Natural killer cell (primary cell): ENCODE measurements around the gene ZNF827. TPM values are rescaled to one million over a fixed set of nuclear protein-coding genes. Genes with fewer than 3 reads are reported as not detected.

ENCODE experiments used
- ATAC-seq, 3 donors: fragments of 150-1000 bp in 2 of 3; fragments of 200-7000 bp in 1 of 3; cut with Tn5 transposase; 1 replicate in 1 of 3; 2 replicates in 2 of 3; pipeline ENCODE4 v1.10.0; 2021; ENCODE audit warnings: mild to moderate bottlenecking in 2 of 3, moderate library complexity in 2 of 3
- DNase-seq, 2 donors: peaks; one replicate each; pipeline versions ENCODE4 v3.0.0 to v3.0.0-alpha.2; 2013 to 2021; ENCODE audit warnings: mixed read lengths in 1 of 2
- H3K27ac ChIP-seq: one replicate; pipeline ENCODE4 v1.5.1; 2013; ENCODE audit warnings: mild to moderate bottlenecking, low read length
- H3K27me3 ChIP-seq: one replicate; pipeline ENCODE4 v1.6.1; 2013; ENCODE audit warnings: low read length; ENCODE audit not compliant: control insufficient read depth, insufficient read depth
- H3K36me3 ChIP-seq: one replicate; pipeline ENCODE4 v1.6.1; 2013; ENCODE audit warnings: low read length; ENCODE audit not compliant: control insufficient read depth, insufficient read depth
- H3K4me1 ChIP-seq: one replicate; pipeline ENCODE4 v1.6.1; 2013; ENCODE audit warnings: low read length; ENCODE audit not compliant: control insufficient read depth, insufficient read depth
- H3K4me3 ChIP-seq: one replicate; pipeline ENCODE4 v1.5.1; 2013; ENCODE audit warnings: low read length
- H3K9me3 ChIP-seq: one replicate; pipeline ENCODE4 v1.6.1; 2013; ENCODE audit warnings: low read length; ENCODE audit not compliant: control insufficient read depth, insufficient read depth
- H3K27ac Mint-ChIP-seq, 2 donors: one replicate each; pipeline ENCODE4 v1.8.0; 2022; ENCODE audit warnings: mild to moderate bottlenecking in 2 of 2, mixed read lengths in 2 of 2, moderate library complexity in 1 of 2
- H3K27me3 Mint-ChIP-seq, 2 donors: one replicate each; pipeline ENCODE4 v1.8.0; 2022; ENCODE audit warnings: low read depth in 2 of 2, mixed read lengths in 2 of 2
- H3K36me3 Mint-ChIP-seq: one replicate; pipeline ENCODE4 v1.8.0; 2022; ENCODE audit warnings: mixed read lengths
- H3K4me1 Mint-ChIP-seq, 2 donors: one replicate each; pipeline ENCODE4 v1.8.0; 2022; ENCODE audit warnings: mixed read lengths in 2 of 2
- H3K4me3 Mint-ChIP-seq: one replicate; pipeline ENCODE4 v1.8.0; 2022; ENCODE audit warnings: mild to moderate bottlenecking, moderate library complexity, mixed read lengths
- H3K9me3 Mint-ChIP-seq, 2 donors: one replicate each; pipeline ENCODE4 v1.8.0; 2022; ENCODE audit warnings: mixed read lengths in 2 of 2
- CTCF ChIP-seq: fragments of 200-600 bp; IDR thresholded peaks from one replicate; pipeline ENCODE4 v1.8.0; 2022; ENCODE audit warnings: antibody characterized with exemption
- WGBS: methylation state at CpG from one replicate; pipeline ENCODE4 v1.1.7; 2013; ENCODE audit warnings: missing lambda C conversion rate; ENCODE audit not compliant: insufficient coverage; 5-methylcytosine and 5-hydroxymethylcytosine counted together
- intact Hi-C: fragments of 100-400 bp; cut with micrococcal nuclease; formaldehyde crosslinking; loops from one replicate; pipeline ENCODE4 v1.14.2; 2022
- total RNA-seq, 4 donors: library from RNA; stranded (reverse); fragments of 120-200 nt in 1 of 4; gene quantifications; one replicate each; pipeline versions ENCODE4 v1.2.3 to v1.2.4, GENCODE V29; 2013 to 2022

Gene ZNF827
- total RNA-seq, 3 donors from 2014 or later (not counting 1 experiment from before 2014, with no cell fraction given) = 25.8 to 35.5 (median 32.9) TPM

- no peaks in the 10 kb centered on the region for H3K27me3 ChIP-seq
- no peak overlapping the region for H3K4me3 Mint-ChIP-seq
- TF ChIP-seq CTCF = no peak
- no peaks in the 10 kb centered on the region for H3K36me3 ChIP-seq
- no peak overlapping the region for H3K4me3 ChIP-seq
- peaks cover 37 to 53% of the 10 kb centered on the region in 2 donors for H3K4me1 Mint-ChIP-seq
- ATAC-seq (no peak), DNase-seq (no peak)
- no peaks in the 10 kb centered on the region for H3K9me3 ChIP-seq
- H3K27ac Mint-ChIP-seq = no peak overlapping the region
- no peaks in the 10 kb centered on the region for H3K36me3 Mint-ChIP-seq
- no peak overlapping the region for H3K27ac ChIP-seq
- intact Hi-C loops = loop anchor here (10.0 kb wide), 1 partner anchor 243 kb away; the partner anchor contains the start of gene LSM6
- no peaks in the 10 kb centered on the region for H3K27me3 Mint-ChIP-seq
- WGBS = 90% methylated on average over 2 of the region's 2 CpGs
- no peaks in the 10 kb centered on the region for H3K9me3 Mint-ChIP-seq
- peaks cover 10% of the 10 kb centered on the region for H3K4me1 ChIP-seq
Observed at GRCh38 chr4:145931403-145931802, 7.2 kb downstream of the ZNF827 start.

DNA sequence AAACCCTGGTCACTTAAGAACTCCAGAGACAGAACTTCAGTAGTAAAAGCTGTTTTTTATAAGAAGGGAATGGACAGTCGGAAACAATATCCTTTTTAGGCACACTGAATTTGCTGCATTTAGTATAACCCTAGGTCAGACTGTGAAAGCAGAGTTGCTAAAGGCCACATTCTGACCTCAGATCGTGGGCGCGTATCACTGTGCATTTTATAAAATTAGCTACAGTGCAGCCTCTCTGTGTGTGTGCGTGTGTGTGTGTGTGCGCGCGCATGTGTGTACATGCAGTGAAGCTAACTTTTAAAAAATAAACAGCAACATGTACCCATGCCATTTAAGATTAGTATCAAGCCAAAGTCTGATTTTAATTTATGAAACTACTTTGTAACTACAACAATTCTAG lies 8.0 kb downstream of the ZNF827 start:
- H3K27me3 ChIP-seq = no peaks in the 10 kb centered on the region
- H3K36me3 ChIP-seq = no peaks in the 10 kb centered on the region
- no peaks in the 10 kb centered on the region for H3K9me3 ChIP-seq
- TF ChIP-seq CTCF = no peak
- H3K9me3 Mint-ChIP-seq = no peaks in the 10 kb centered on the region
- ATAC-seq (no peak), DNase-seq (no peak)
- intact Hi-C loops = loop anchor here (10.0 kb wide), 1 partner anchor 244 kb away; the partner anchor contains the start of gene LSM6
- peaks cover 4% of the 10 kb centered on the region for H3K4me1 ChIP-seq
- peak overlapping the region; percentile 13 to 17 for H3K27ac Mint-ChIP-seq
- no peaks in the 10 kb centered on the region for H3K36me3 Mint-ChIP-seq
- peaks cover 30 to 54% of the 10 kb centered on the region in 2 donors for H3K4me1 Mint-ChIP-seq
- no peak overlapping the region for H3K27ac ChIP-seq
- no peaks in the 10 kb centered on the region for H3K27me3 Mint-ChIP-seq
- no peak overlapping the region for H3K4me3 Mint-ChIP-seq
- WGBS = 84% methylated on average over 8 of the region's 8 CpGs
- H3K4me3 ChIP-seq = no peak overlapping the region

DNA sequence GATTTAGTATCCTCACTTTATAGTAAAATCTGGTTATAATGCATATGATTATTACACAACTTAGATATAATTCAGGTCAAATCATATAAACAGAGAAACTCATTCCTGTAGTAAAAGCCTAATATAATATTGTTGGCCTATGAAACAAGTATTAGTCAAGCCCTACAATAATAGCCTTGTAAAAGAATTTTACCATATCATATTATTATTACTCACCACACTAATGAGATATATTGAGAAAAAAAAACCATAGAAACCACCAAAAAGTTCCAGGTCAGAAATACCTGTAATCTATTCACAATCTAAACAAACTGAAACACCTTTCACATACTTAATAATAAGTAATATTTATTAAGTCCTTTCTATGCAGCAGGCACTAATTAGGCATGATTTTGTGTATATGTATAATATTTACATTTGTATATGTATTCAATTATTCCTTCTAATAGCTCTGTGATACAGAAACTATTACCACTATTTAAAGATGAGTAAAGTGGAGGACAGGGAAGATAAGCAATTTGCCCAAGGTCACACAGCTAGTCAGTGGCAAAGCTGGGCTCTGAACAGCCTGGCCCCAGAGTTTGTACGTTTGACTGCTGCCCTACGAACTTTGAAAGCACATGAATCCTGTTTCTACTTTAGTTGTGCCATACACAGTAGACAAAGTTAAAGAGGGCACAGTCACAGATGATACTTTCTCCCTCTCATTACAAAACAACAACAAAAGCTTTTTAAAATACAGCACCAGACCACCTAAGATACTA lies 9.0 kb downstream of the ZNF827 start:
- Histone ChIP-seq H3K27me3 (no peaks in the 10 kb centered on the region), H3K9me3 (no peaks in the 10 kb centered on the region), H3K4me3 (no peak overlapping the region), H3K27ac (no peak overlapping the region), H3K4me1 (no peaks in the 10 kb centered on the region), H3K36me3 (no peaks in the 10 kb centered on the region)
- no peak for TF ChIP-seq CTCF
- Mint-ChIP-seq H3K4me1 (peaks cover 28 to 50% of the 10 kb centered on the region in 2 donors), H3K4me3 (no peak overlapping the region), H3K27ac (peak overlapping the region in 1 of 2 donors; percentile 13), H3K36me3 (no peaks in the 10 kb centered on the region), H3K9me3 (no peaks in the 10 kb centered on the region), H3K27me3 (no peaks in the 10 kb centered on the region)
- 78% methylated on average over 2 of the region's 2 CpGs for WGBS
- intact Hi-C loops = loop anchor here (10.0 kb wide), 1 partner anchor 245 kb away; the partner anchor contains the start of gene LSM6
- no peak for DNase-seq
- no peak for ATAC-seq
